HG02938 (cell line): ENCODE measurements around the gene MLC1.

ENCODE experiments used
- ATAC-seq: cut with Tn5 transposase; IDR thresholded peaks from one replicate; pipeline ENCODE4 v1.9.1; 2021; ENCODE audit warnings: mild to moderate bottlenecking, moderate library complexity; ENCODE audit not compliant: unreplicated experiment

The MLC1 gene

GRCh38 chr22:50085211-50085972, at the start of gene MLC1:
MLC1 (minus strand) TSS chr22:50085426; CDS start chr22:50084902, 524 bp downstream.
- no peak for ATAC-seq

- no peak for ATAC-seq
Observed at GRCh38 chr22:50134481-50134880, 49.3 kb upstream of the MLC1 start.

- ATAC-seq: no peak
Observed at GRCh38 chr22:50131894-50132293, 46.7 kb upstream of the MLC1 start.

GRCh38 chr22:50129121-50129736, 44.0 kb upstream of the MLC1 start:
- ATAC-seq: no peak

GRCh38 chr22:50125029-50125428, 39.8 kb upstream of the MLC1 start:
- ATAC-seq: no peak

- ATAC-seq: no peak
Observed at GRCh38 chr22:50123119-50123518, 37.9 kb upstream of the MLC1 start.

- no peak for ATAC-seq
Observed at GRCh38 chr22:50121202-50121740, 36.0 kb upstream of the MLC1 start.

GRCh38 chr22:50119768-50120251, 34.6 kb upstream of the MLC1 start:
- ATAC-seq: no peak

- no peak for ATAC-seq
Observed at GRCh38 chr22:50119169-50119767, 34.0 kb upstream of the MLC1 start.

- no peak for ATAC-seq
Observed at GRCh38 chr22:50118557-50119168, 33.4 kb upstream of the MLC1 start.

- no peak for ATAC-seq
Observed at GRCh38 chr22:50118129-50118528, 32.9 kb upstream of the MLC1 start.

- ATAC-seq: no peak
Observed at GRCh38 chr22:50117168-50117762, 32.0 kb upstream of the MLC1 start.

- no peak for ATAC-seq
Observed at GRCh38 chr22:50115693-50116092, 30.5 kb upstream of the MLC1 start.

- ATAC-seq: no peak
Observed at GRCh38 chr22:50114221-50115021, 29.2 kb upstream of the MLC1 start.

GRCh38 chr22:50112151-50113118, 27.2 kb upstream of the MLC1 start:
- no peak for ATAC-seq

- no peak for ATAC-seq
Observed at GRCh38 chr22:50111056-50111455, 25.8 kb upstream of the MLC1 start.

GRCh38 chr22:50107529-50107928, 22.3 kb upstream of the MLC1 start:
- no peak for ATAC-seq

GRCh38 chr22:50105208-50106100, 20.2 kb upstream of the MLC1 start:
- ATAC-seq: no peak
